GM18499 (cell line): Measurements from ENCODE around the gene PPP1R16B.

Experiments
- ATAC-seq: cut with Tn5 transposase; IDR thresholded peaks from one replicate; pipeline ENCODE4 v1.9.1; 2021; ENCODE audit warnings: moderate number of reproducible peaks; ENCODE audit not compliant: insufficient read depth, unreplicated experiment

The PPP1R16B gene

GRCh38 chr20:38872036-38872435, 66.5 kb downstream of the PPP1R16B start:
- no peak for ATAC-seq

- ATAC-seq = no peak
These were observed 67.1 kb downstream of the PPP1R16B start for GRCh38 chr20:38872491-38873049.

- no peak for ATAC-seq
These were observed 67.6 kb downstream of the PPP1R16B start for GRCh38 chr20:38873050-38873581.

GRCh38 chr20:38874460-38875174, 69.1 kb downstream of the PPP1R16B start:
- ATAC-seq = no peak

GRCh38 chr20:38875175-38875993, 69.9 kb downstream of the PPP1R16B start:
- peak; percentile 42 for ATAC-seq

- no peak for ATAC-seq
These were observed 72.0 kb downstream of the PPP1R16B start for GRCh38 chr20:38877483-38877882.

GRCh38 chr20:38878866-38879265, 73.4 kb downstream of the PPP1R16B start:
- ATAC-seq = no peak

- ATAC-seq = no peak
These were observed 75.6 kb downstream of the PPP1R16B start for GRCh38 chr20:38880952-38881735.

GRCh38 chr20:38881806-38882440, 76.4 kb downstream of the PPP1R16B start:
- ATAC-seq = no peak

GRCh38 chr20:38882600-38882999, 77.1 kb downstream of the PPP1R16B start:
- ATAC-seq = no peak

GRCh38 chr20:38883081-38883980, 77.8 kb downstream of the PPP1R16B start:
- ATAC-seq = no peak

GRCh38 chr20:38883981-38884733, 78.7 kb downstream of the PPP1R16B start:
- no peak for ATAC-seq

- no peak for ATAC-seq
These were observed 79.9 kb downstream of the PPP1R16B start for GRCh38 chr20:38885357-38885756.

- no peak for ATAC-seq
These were observed 82.7 kb downstream of the PPP1R16B start for GRCh38 chr20:38888059-38888831.

GRCh38 chr20:38889050-38889449, 83.6 kb downstream of the PPP1R16B start:
- ATAC-seq = no peak

GRCh38 chr20:38889792-38890496, 84.4 kb downstream of the PPP1R16B start:
- no peak for ATAC-seq

- ATAC-seq = no peak
These were observed 85.0 kb downstream of the PPP1R16B start for GRCh38 chr20:38890497-38890818.
